Hematopoietic multipotent progenitor cell treated with erythropoietin and hydrocortisone succinate and interleukin-3 and kit ligand, for 6 days (in vitro differentiated cells): Measurements from ENCODE around the gene APOL2.
"Not testable (repeated sequence)": the region's sequence is repeated elsewhere in the genome, so short reads cannot be mapped to it uniquely, and the experiment has no call there.

Source experiments
- DNase-seq: peaks from one replicate; pipeline ENCODE4 v3.0.0-alpha.2; 2015

APOL2 gene

DNA sequence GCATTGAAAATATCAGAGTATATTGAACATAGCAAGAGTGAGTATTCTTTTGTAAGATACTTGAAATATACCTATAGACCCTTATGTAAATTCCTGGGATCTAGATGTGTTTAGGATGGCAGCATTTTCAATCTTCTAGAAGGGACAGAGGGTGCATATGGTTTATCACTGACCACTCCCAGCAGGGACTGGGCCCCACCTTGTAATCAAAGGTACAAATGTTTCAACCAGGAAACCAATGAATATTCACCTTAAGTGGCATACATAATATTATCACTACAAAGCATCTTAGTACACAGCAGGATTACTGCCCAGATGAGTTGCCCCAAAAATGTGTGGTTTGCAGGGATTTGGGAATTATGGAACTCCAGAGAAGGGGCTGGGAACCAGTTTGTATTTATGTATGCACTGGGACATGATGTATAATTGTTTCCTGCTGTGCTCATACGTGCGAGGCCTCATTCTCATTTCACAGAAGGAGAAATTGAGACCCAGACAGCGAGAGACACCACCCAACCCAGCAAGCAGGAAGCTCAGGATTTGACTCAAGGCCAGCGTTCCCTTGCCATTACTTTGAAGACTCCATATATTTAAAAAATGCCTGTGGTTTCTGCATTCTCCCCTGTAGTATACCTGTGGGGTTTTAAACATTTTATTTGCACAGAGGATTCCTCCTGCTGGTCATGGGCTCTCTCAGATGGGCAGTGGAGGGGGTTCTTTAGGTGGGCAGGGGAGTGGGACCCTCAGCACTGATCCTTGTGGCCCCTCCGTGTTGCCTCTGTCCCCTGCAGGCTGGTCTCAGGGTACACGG lies 42.9 kb downstream of the APOL2 start:
- DNase-seq = no peak

- peak; percentile 76 for DNase-seq
These were observed 44.4 kb downstream of the APOL2 start for GRCh38 chr22:36194971-36195370.

DNA sequence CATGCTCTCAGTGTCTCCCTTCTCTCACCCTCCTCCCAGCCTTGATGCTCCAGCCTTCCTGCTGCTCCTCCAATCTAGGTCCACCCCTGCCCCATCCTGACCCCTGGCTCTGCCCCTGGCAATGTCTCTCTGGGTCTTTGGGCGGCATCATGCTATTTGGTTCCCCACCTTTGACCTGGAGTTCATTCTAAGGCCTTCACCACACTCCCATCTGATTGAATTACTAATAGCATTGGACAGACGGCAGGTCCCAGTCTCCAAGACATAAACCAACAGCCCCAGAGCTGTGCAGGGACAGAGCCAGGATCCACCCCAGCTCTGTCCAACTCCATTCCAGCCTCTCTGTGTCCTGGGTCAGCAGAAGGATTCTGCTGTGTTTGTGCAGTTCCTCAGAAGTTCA lies 44.9 kb downstream of the APOL2 start:
- no peak for DNase-seq

GRCh38 chr22:36193577-36193976 lies 45.8 kb downstream of the APOL2 start:
- DNase-seq = no peak

- no peak for DNase-seq
These were observed 46.2 kb downstream of the APOL2 start for GRCh38 chr22:36193171-36193570.

DNA sequence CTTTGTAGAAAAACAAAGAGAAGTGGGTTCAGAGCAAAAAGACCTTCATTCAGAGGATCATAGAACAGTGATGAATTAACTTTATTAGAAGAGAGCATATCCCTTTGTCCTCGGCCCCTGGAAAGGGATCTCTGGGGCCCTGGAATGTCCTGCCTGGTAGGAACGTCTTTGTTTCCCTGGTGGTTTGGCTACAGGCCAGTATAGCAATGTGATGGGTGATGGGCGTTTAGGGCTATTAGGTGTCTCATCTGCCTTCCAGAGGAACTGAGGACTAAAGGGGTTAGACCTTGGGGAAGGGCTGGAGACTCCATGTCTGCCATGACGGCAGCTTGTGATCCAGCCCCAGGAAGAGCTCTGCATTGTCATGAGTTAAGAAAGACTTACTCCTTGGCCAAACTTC lies 46.8 kb downstream of the APOL2 start:
- no peak for DNase-seq

DNA sequence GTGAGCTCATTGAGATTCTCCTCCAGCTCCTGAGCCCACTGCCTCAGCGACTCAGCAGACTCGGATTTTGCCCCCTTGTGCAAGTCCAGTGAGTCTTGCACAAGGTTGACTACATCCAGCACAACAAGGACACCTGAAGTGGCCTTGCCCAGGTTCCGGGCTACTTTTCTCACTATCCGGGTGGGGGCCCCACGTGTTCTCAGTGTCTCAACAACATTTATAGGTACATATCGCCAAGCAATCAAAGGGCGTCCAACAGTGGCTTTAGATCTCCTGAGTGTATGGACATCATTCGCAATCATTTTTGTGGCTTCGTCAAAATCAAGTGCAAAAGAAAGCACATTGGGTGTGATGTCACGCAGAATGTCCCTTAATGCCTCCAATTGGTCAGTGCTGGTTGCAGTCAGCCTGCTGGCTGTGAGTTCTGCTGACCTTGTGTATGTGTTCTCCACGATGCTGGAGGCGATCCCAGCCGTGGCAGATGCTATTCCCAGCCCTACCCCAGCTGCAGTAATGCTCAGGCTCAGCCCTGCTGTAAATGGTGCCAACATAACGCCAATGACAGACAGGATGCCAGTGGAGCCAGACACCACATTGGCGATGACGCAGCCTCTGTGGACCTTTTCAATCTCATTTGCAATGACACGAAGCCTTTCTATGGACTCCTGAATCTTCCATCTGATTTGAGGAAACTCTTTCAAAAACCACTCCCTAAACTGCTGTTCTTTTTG lies 48.1 kb downstream of the APOL2 start:
- DNase-seq = no peak

DNA sequence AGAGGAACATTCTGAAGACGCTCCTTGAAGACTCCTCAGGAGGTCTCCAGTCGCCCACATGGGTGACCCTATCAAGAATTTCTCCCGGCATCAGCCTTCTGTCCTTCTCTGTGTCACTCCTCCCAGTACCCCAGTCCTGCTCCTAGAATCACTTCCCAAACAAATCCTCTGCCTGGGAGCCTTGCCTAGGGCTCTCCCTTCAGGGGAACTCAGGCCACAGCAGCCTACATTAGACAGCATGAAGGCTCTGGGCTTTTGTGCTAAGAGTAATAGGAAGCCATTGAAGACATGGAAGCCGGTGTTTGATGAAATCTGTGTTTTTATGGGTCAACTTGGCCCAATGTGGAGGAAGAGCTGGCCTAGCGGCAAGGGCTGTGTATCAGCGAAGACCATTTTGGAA lies 51.5 kb downstream of the APOL2 start:
- DNase-seq = not testable (repeated sequence)

DNA sequence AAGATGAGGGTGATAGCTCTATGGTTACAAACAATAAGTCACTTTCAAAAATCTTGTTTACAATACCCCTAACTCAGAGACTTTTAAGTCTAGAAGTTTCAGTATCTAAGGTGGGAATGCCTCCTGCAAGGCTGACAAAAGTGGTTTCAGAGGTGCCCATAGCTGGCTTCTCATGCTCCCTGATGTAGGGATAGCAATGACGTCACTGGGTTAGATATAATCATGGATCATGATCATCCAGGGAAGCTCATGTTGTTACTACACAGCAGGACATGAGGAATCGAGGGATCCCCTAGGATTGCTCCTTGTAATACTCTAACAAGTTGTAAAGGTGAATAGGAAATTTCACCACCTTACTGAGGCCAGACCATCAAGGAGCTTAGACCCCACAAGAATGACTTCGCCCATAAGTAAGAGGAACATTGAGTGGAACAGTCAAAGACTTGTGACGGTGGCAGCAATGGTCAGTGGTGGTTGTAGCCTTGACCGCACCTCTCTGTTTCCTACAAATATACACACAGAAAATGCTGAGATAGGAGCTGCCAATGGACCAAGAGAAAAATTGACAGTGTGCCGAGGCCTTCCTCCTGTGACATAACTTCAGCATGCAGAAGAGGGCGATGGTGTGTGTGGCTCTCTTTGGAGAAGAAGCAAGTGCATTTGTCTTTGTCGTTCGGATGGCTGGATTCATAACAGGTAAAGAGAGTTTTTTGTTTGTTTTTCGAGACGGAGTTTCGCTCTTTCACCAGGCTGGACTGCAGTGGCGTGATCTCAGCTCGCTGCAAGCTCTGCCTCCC lies 53.3 kb downstream of the APOL2 start:
- DNase-seq = no peak

GRCh38 chr22:36184433-36185025 lies 54.8 kb downstream of the APOL2 start:
- no peak for DNase-seq

- no peak for DNase-seq
These were observed 55.9 kb downstream of the APOL2 start for GRCh38 chr22:36183446-36183845.

DNA sequence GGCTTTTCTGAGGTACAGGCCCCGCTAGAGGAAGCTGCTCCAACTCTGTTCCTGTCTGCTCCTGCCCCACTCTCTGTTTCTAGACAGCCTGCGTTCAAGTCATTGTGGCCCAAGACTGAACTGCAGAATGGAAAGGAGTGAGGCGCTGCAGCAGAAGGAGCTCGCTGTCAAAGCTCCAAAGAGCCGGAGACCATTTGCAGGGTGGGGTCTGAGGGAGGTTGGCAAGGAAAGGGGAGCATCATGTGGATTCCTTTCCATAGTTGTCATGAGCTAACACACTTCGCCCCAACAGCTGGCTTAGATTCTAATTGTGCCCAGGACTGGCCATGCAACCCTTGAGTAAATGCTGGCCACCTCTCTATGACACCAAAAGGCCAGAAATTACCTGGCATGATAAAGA lies 56.5 kb downstream of the APOL2 start:
- no peak for DNase-seq

DNA sequence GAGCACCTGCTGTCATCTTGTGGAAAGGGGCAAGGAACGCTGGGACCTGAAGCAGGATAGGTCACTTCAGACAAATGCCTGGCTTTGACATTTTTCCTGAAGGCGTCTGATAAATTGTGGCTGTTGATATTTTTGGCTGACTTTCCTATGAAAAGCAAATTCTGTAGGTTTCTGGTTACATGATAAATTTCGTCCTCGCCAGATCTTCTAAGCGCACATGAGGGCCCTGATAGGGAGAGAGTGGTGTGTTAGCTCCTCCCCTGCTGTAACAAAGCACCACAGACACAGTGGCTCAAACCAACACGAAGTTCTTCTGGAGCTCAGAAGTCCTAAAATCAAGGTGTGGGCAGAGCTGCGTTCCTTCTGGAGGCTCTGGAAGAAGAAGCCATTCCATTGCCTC lies 57.3 kb downstream of the APOL2 start:
- peak; percentile 57 for DNase-seq

GRCh38 chr22:36180928-36181327 lies 58.4 kb downstream of the APOL2 start:
- no peak for DNase-seq

GRCh38 chr22:36180038-36180880 lies 59.1 kb downstream of the APOL2 start:
- DNase-seq = peak; percentile 94

DNA sequence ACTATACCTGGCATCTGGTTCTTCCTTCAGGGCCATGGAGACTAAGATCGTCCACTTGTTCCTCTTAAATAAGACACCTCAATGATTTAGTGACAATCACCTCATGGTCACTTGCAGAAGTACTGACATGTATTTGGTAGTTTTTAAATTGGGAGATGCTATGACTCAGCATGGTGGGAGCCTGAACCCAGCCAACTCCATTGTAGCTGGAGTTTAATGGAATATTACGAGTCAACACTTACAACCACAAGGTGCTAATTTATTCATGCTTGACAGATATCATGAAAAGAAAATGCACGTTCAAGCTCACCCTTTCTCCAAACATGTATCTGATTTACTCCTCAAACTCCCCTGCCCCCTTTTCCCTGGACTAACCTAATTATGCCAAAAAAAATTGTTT lies 62.2 kb downstream of the APOL2 start:
- DNase-seq = no peak
